A549 (cell line): ENCODE measurements around the gene HNRNPUL1. TPM values are rescaled to one million over a fixed set of nuclear protein-coding genes. Genes with fewer than 3 reads are reported as not detected.
A peak's percentile ranks its signal among the peaks of the same experiment; 100 is the strongest.

Source experiments
- CHD2 ChIP-seq: fragments of 150-350 bp; IDR thresholded peaks from 2 replicates; pipeline ENCODE4 v1.6.1; 2014; ENCODE audit warnings: low read length; ENCODE audit not compliant: partially characterized antibody
- CHD4 ChIP-seq: fragments of 200-600 bp; sonication (generic); IDR thresholded peaks from 2 replicates; pipeline ENCODE4 v1.6.1; 2016; ENCODE audit warnings: antibody characterized with exemption, mild to moderate bottlenecking, borderline replicate concordance
- ESRRA ChIP-seq: fragments of 150-350 bp; IDR thresholded peaks from 2 replicates; pipeline ENCODE4 v1.6.1; 2014; ENCODE audit warnings: mild to moderate bottlenecking, low read length, borderline replicate concordance
- GATA3 ChIP-seq: IDR thresholded peaks from 2 replicates; pipeline ENCODE4 v1.6.1; 2012; ENCODE audit warnings: borderline replicate concordance
- HOXB13 ChIP-seq: fragments of 250-450 bp; sonication (Bioruptor Pico); IDR thresholded peaks from 2 replicates; pipeline ENCODE4 v1.5.0; 2020; ENCODE audit warnings: low read depth, mild to moderate bottlenecking, moderate library complexity
- JUN ChIP-seq, 2 experiments: fragments of >200 bp; sonication (Bioruptor Twin); formaldehyde crosslinking; IDR thresholded peaks; 2 replicates in 1 of 2; 3 replicates in 1 of 2; pipeline ENCODE4 v1.6.1; 2016 to 2017
- JUNB ChIP-seq: fragments of >200 bp; sonication (Bioruptor Twin); formaldehyde crosslinking; IDR thresholded peaks from 2 replicates; pipeline ENCODE4 v1.6.1; 2016
- KDM1A ChIP-seq: fragments of 200-600 bp; sonication (generic); IDR thresholded peaks from 2 replicates; pipeline ENCODE4 v1.6.1; 2016; ENCODE audit warnings: low read depth, mild to moderate bottlenecking
- MYC ChIP-seq: IDR thresholded peaks from 2 replicates; pipeline ENCODE4 v1.6.1; 2012; ENCODE audit warnings: mild to moderate bottlenecking, inconsistent platforms, low read length, improper control_type of control experiment, borderline replicate concordance
- NPAS2 ChIP-seq: fragments of 250-450 bp; sonication (Bioruptor Pico); IDR thresholded peaks from 2 replicates; pipeline ENCODE4 v1.8.0; 2022; ENCODE audit warnings: mild to moderate bottlenecking, moderate library complexity, borderline replicate concordance
- PHF8 ChIP-seq: fragments of 200-600 bp; sonication (generic); IDR thresholded peaks from 2 replicates; pipeline ENCODE4 v1.6.1; 2016; ENCODE audit warnings: low read depth, mild to moderate bottlenecking, antibody characterized with exemption, moderate library complexity, borderline replicate concordance
- POLR2A ChIP-seq: IDR thresholded peaks from 2 replicates; pipeline ENCODE4 v1.6.1; 2012; ENCODE audit warnings: mild to moderate bottlenecking, low read length
- RCOR1 ChIP-seq: fragments of 150-350 bp; IDR thresholded peaks from 2 replicates; pipeline ENCODE4 v1.6.1; 2014; ENCODE audit warnings: antibody characterized with exemption, low read length, low read depth
- RFX5 ChIP-seq: fragments of 450-650 bp; IDR thresholded peaks from 2 replicates; pipeline ENCODE4 v1.7.1; 2014; ENCODE audit warnings: antibody characterized with exemption, mild to moderate bottlenecking, moderate library complexity
- SMC3 ChIP-seq: fragments of >200 bp; sonication (Bioruptor Twin); formaldehyde crosslinking; IDR thresholded peaks from 3 replicates; pipeline ENCODE4 v1.6.1; 2018; ENCODE audit warnings: inconsistent platforms
- SREBF2 ChIP-seq: fragments of 450-650 bp; IDR thresholded peaks from 2 replicates; pipeline ENCODE4 v1.6.1; 2014; ENCODE audit warnings: mild to moderate bottlenecking, moderate library complexity
- TP53 ChIP-seq: fragments of 250-450 bp; sonication (Bioruptor Pico); IDR thresholded peaks from 2 replicates; pipeline ENCODE4 v1.5.0; 2021; ENCODE audit warnings: mild to moderate bottlenecking, moderate library complexity
- polyA plus RNA-seq, 4 experiments: library from polyadenylated mRNA; depleted of rRNA in 3 of 4; stranded (reverse); fragments of >200 nt; fragmentation: RNase III in 1 of 4; extraction: RNeasy Plus Mini Kit Qiagen cat#74134 plus additional on column Dnase treatment in 1 of 4; gene quantifications; 2 replicates in 3 of 4; 3 replicates in 1 of 4; pipeline ENCODE4 v1.2.3, GENCODE V29; 2011 to 2017
- TF ChIP-seq, protein P1 (sequence below): fragments of >200 bp; sonication (Bioruptor Twin); formaldehyde crosslinking; IDR thresholded peaks from 3 replicates; pipeline ENCODE4 v1.6.1; 2016
- TF ChIP-seq, protein P2 (sequence below): fragments of >200 bp; sonication (Bioruptor Twin); formaldehyde crosslinking; IDR thresholded peaks from 3 replicates; pipeline ENCODE4 v1.5.1; 2016
- TF ChIP-seq, protein P3 (sequence below): fragments of 200-600 bp; sonication (generic); IDR thresholded peaks from 2 replicates; pipeline ENCODE4 v1.6.1; 2016; ENCODE audit warnings: antibody characterized with exemption, mild to moderate bottlenecking, moderate library complexity
- TF ChIP-seq, protein P4 (sequence below): IDR thresholded peaks from 2 replicates; pipeline ENCODE4 v1.6.1; 2012; ENCODE audit warnings: low read depth, borderline replicate concordance

HNRNPUL1 gene
- polyA plus RNA-seq, 2 of the 4 experiments (the other 2 are of a cell fraction): 89.5 to 278 TPM

DNA sequence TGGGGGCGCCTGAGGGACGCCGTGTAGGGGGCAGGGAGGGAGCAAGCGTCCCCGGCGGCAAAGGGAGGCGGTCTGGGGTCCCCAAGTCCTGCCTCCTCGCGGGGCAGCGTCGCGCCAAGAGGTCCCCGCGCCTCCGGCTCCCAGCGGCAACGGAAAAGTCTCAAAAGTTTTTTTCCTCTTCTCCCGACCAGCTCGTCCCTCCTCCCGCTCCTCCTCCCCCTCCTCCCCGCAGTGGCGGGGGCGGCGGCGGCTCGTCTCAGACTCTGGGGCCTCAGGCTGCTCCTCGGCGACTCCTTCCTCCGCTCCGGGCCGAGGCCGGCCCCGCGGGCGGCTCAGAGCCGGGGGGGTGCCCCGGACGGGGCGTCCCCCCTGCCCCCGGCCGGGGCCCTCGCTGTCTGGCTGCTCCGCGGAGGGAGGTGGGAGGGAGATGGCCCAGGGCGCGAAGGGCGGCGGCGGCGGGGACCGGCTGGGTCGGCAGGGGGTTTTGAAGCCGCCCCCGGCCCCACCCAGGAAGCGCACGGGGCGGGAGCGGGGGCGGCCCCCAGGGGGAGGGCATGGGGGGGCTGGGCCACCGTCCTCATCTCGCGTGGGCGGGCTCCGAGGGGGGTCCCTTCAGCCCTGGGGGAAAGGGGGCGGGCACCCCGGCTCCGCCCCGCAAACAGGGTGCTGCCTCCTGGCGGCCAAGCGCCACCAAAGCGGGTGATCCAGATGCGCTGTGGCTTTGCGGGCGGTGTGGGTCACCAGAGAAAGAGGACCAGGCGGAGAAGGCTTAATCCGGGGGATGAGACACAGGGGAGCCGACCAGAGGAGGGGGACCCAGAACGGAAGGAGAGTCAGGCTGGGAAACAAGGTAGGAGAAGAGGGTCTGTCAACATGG, 89.5 kb downstream of the HNRNPUL1 start, which contains the start of gene TGFB1 (continued):
- no peak for TF ChIP-seq RFX5
- peak; percentile 92 to 98; a peak in 4 of 5 replicates for TF ChIP-seq JUN (IDR thresholded peaks at IDR 0.05)
- no peak for TF ChIP-seq MYC
- no peak for TF ChIP-seq NPAS2 (CRISPR knock-in tag)
- TF ChIP-seq TP53 (CRISPR knock-in tag): peak; percentile 84; the same call in 1 of the 2 replicates
- TF ChIP-seq ESRRA: no peak
- TF ChIP-seq CHD2: peak; percentile 74
- 0 out of 2 replicates have a peak, but pooled peaks have one; percentile 31 for TF ChIP-seq GATA3
- TF ChIP-seq, protein P1, sequence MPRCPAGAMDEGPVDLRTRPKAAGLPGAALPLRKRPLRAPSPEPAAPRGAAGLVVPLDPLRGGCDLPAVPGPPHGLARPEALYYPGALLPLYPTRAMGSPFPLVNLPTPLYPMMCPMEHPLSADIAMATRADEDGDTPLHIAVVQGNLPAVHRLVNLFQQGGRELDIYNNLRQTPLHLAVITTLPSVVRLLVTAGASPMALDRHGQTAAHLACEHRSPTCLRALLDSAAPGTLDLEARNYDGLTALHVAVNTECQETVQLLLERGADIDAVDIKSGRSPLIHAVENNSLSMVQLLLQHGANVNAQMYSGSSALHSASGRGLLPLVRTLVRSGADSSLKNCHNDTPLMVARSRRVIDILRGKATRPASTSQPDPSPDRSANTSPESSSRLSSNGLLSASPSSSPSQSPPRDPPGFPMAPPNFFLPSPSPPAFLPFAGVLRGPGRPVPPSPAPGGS: peak; percentile 95
- no peak for TF ChIP-seq CHD4
- TF ChIP-seq RCOR1: no peak
- TF ChIP-seq PHF8: 0 out of 2 replicates have a peak, but pooled peaks have one; percentile 25
- TF ChIP-seq HOXB13: no peak
- no peak for TF ChIP-seq KDM1A
- TF ChIP-seq JUNB: 0 out of 2 replicates have a peak, but pooled peaks have one; percentile 15
- TF ChIP-seq, protein P2, sequence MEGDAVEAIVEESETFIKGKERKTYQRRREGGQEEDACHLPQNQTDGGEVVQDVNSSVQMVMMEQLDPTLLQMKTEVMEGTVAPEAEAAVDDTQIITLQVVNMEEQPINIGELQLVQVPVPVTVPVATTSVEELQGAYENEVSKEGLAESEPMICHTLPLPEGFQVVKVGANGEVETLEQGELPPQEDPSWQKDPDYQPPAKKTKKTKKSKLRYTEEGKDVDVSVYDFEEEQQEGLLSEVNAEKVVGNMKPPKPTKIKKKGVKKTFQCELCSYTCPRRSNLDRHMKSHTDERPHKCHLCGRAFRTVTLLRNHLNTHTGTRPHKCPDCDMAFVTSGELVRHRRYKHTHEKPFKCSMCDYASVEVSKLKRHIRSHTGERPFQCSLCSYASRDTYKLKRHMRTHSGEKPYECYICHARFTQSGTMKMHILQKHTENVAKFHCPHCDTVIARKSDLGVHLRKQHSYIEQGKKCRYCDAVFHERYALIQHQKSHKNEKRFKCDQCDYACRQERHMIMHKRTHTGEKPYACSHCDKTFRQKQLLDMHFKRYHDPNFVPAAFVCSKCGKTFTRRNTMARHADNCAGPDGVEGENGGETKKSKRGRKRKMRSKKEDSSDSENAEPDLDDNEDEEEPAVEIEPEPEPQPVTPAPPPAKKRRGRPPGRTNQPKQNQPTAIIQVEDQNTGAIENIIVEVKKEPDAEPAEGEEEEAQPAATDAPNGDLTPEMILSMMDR: peak; percentile 99
- peak; percentile 94 for TF ChIP-seq SMC3
- peak; percentile 63 for TF ChIP-seq POLR2A
- TF ChIP-seq, protein P3, sequence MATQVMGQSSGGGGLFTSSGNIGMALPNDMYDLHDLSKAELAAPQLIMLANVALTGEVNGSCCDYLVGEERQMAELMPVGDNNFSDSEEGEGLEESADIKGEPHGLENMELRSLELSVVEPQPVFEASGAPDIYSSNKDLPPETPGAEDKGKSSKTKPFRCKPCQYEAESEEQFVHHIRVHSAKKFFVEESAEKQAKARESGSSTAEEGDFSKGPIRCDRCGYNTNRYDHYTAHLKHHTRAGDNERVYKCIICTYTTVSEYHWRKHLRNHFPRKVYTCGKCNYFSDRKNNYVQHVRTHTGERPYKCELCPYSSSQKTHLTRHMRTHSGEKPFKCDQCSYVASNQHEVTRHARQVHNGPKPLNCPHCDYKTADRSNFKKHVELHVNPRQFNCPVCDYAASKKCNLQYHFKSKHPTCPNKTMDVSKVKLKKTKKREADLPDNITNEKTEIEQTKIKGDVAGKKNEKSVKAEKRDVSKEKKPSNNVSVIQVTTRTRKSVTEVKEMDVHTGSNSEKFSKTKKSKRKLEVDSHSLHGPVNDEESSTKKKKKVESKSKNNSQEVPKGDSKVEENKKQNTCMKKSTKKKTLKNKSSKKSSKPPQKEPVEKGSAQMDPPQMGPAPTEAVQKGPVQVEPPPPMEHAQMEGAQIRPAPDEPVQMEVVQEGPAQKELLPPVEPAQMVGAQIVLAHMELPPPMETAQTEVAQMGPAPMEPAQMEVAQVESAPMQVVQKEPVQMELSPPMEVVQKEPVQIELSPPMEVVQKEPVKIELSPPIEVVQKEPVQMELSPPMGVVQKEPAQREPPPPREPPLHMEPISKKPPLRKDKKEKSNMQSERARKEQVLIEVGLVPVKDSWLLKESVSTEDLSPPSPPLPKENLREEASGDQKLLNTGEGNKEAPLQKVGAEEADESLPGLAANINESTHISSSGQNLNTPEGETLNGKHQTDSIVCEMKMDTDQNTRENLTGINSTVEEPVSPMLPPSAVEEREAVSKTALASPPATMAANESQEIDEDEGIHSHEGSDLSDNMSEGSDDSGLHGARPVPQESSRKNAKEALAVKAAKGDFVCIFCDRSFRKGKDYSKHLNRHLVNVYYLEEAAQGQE: peak; percentile 69
- TF ChIP-seq, protein P4, sequence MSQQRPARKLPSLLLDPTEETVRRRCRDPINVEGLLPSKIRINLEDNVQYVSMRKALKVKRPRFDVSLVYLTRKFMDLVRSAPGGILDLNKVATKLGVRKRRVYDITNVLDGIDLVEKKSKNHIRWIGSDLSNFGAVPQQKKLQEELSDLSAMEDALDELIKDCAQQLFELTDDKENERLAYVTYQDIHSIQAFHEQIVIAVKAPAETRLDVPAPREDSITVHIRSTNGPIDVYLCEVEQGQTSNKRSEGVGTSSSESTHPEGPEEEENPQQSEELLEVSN: peak; percentile 92
- no peak for TF ChIP-seq SREBF2
